Testis (tissue), 2 donors: ENCODE results near the gene ZNF532.

Experiments used
- POLR2A ChIP-seq: fragments of 450-650 bp; IDR thresholded peaks from one replicate; pipeline ENCODE4 v1.6.1; 2017; ENCODE audit warnings: antibody characterized with exemption, mild to moderate bottlenecking, moderate library complexity
- TF ChIP-seq, protein P1 (sequence below), 3 experiments: fragments of 450-650 bp in 2 of 3; fragments of 200-600 bp in 1 of 3; sonication (generic) in 1 of 3; IDR thresholded peaks; one replicate each; pipeline ENCODE4 v1.5.1; 2016 to 2019; ENCODE audit warnings: antibody characterized with exemption in 3 of 3, mild to moderate bottlenecking in 2 of 3, moderate library complexity in 1 of 3

DNA sequence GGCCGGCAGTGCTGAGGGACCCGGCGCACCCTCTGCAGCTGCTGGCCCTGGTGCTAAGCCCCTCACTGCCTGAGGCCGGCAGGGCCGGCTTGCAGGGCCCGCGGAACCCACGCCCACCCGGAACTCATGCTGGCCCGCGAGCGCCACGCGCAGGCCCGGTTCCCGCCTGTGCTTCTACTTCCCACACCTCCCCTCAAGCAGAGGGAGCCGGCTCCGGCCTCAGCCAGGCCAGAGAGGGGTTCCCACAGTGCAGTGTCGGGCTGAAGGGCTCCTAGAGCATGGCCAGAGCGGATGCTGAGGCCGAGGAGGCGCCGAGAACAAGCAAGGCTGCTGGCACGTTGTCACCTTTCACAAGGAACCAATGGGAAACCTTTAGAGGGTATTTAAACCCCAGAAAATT is 36.8 kb upstream of the ZNF532 start:
- TF ChIP-seq POLR2A, result no peak
- TF ChIP-seq, protein P1, sequence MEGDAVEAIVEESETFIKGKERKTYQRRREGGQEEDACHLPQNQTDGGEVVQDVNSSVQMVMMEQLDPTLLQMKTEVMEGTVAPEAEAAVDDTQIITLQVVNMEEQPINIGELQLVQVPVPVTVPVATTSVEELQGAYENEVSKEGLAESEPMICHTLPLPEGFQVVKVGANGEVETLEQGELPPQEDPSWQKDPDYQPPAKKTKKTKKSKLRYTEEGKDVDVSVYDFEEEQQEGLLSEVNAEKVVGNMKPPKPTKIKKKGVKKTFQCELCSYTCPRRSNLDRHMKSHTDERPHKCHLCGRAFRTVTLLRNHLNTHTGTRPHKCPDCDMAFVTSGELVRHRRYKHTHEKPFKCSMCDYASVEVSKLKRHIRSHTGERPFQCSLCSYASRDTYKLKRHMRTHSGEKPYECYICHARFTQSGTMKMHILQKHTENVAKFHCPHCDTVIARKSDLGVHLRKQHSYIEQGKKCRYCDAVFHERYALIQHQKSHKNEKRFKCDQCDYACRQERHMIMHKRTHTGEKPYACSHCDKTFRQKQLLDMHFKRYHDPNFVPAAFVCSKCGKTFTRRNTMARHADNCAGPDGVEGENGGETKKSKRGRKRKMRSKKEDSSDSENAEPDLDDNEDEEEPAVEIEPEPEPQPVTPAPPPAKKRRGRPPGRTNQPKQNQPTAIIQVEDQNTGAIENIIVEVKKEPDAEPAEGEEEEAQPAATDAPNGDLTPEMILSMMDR (IDR thresholded peaks at IDR 0.05), result no peak
